HG03025 (cell line): ENCODE measurements around the gene CMIP.

Experiments
- ATAC-seq: cut with Tn5 transposase; IDR thresholded peaks from one replicate; pipeline ENCODE4 v1.9.1; 2021; ENCODE audit warnings: mild to moderate bottlenecking, moderate library complexity; ENCODE audit not compliant: unreplicated experiment, low FRiP score

CMIP gene

GRCh38 chr16:81526935-81527334 is 82.3 kb downstream of the CMIP start:
- ATAC-seq: no peak

- no peak for ATAC-seq
Measured at GRCh38 chr16:81527477-81528178, 83.0 kb downstream of the CMIP start.

- no peak for ATAC-seq
Measured at GRCh38 chr16:81528256-81528655, 83.6 kb downstream of the CMIP start.

- no peak for ATAC-seq
Measured at GRCh38 chr16:81530296-81530721, 85.7 kb downstream of the CMIP start.

GRCh38 chr16:81530814-81531213 is 86.2 kb downstream of the CMIP start:
- no peak for ATAC-seq

- ATAC-seq: no peak
Measured at GRCh38 chr16:81531419-81531821, 86.8 kb downstream of the CMIP start.

- ATAC-seq: no peak
Measured at GRCh38 chr16:81532491-81533174, 88.0 kb downstream of the CMIP start.

- no peak for ATAC-seq
Measured at GRCh38 chr16:81533175-81533507, 88.5 kb downstream of the CMIP start.

GRCh38 chr16:81535679-81536360 is 91.2 kb downstream of the CMIP start:
- ATAC-seq: no peak

- ATAC-seq: no peak
Measured at GRCh38 chr16:81536648-81537047, 92.0 kb downstream of the CMIP start.

GRCh38 chr16:81537721-81538561 is 93.3 kb downstream of the CMIP start:
- ATAC-seq: no peak

- ATAC-seq: no peak
Measured at GRCh38 chr16:81539009-81539758, 94.6 kb downstream of the CMIP start.

- no peak for ATAC-seq
Measured at GRCh38 chr16:81539759-81540472, 95.3 kb downstream of the CMIP start.

GRCh38 chr16:81541314-81541713 is 96.7 kb downstream of the CMIP start:
- no peak for ATAC-seq

GRCh38 chr16:81542609-81543570 is 98.3 kb downstream of the CMIP start:
- ATAC-seq: no peak

- no peak for ATAC-seq
Measured at GRCh38 chr16:81543571-81543970, 99.0 kb downstream of the CMIP start.

GRCh38 chr16:81544261-81544660 is 99.7 kb downstream of the CMIP start:
- ATAC-seq: no peak

GRCh38 chr16:81544700-81545271 is 100.2 kb downstream of the CMIP start:
- no peak for ATAC-seq
